Kidney epithelial cell (primary cell): ENCODE results near the gene SPATS1. TPM values are rescaled to one million over a fixed set of nuclear protein-coding genes. Genes with fewer than 3 reads are reported as not detected.

Source experiments
- DNase-seq: peaks from one replicate; pipeline ENCODE4 v3.0.0-alpha.2; 2010; ENCODE audit warnings: low read depth
- H3K27me3 ChIP-seq: 2 replicates; pipeline ENCODE4 v1.6.0; 2011; ENCODE audit warnings: low read length; ENCODE audit not compliant: control insufficient read depth, insufficient read depth
- H3K36me3 ChIP-seq: 2 replicates; pipeline ENCODE4 v1.5.1; 2011; ENCODE audit warnings: low read length; ENCODE audit not compliant: control insufficient read depth, insufficient read depth
- H3K4me3 ChIP-seq: 2 replicates; pipeline ENCODE4 v1.5.1; 2011; ENCODE audit warnings: low read depth, mild to moderate bottlenecking, control low read depth, low read length
- CTCF ChIP-seq: IDR thresholded peaks from 2 replicates; pipeline ENCODE4 v1.5.1; 2011; ENCODE audit warnings: mild to moderate bottlenecking, moderate library complexity, low read length, control low read depth, inconsistent platforms; ENCODE audit not compliant: insufficient read depth, poor library complexity, severe bottlenecking
- total RNA-seq: library from RNA; depleted of rRNA; stranded (reverse); fragments of >200 nt; gene quantifications from 2 replicates; pipeline ENCODE4 v1.2.3, GENCODE V29; 2015

Gene SPATS1
- total RNA-seq, result not detected in 2 replicates

GRCh38 chr6:44342489-44342888 lies at the start of gene SPATS1:
SPATS1 (plus strand) TSS chr6:44342650; CDS start chr6:44343096, 446 bp downstream.
- Histone ChIP-seq H3K27me3 (peaks cover 31% of the 10 kb centered on the region), H3K4me3 (no peak within 1 kb of the TSS), H3K36me3 (no peaks in the 10 kb centered on the region)
- no peak for DNase-seq
- no peak for TF ChIP-seq CTCF

- TF ChIP-seq CTCF, result no peak
- H3K36me3 ChIP-seq, result no peaks in the 10 kb centered on the region
- DNase-seq, result no peak
- H3K4me3 ChIP-seq, result no peak overlapping the region
- H3K27me3 ChIP-seq, result peaks cover 58% of the 10 kb centered on the region
Observed at GRCh38 chr6:44292661-44293365, 49.6 kb upstream of the SPATS1 start.

- Histone ChIP-seq H3K36me3 (no peaks in the 10 kb centered on the region), H3K4me3 (no peak overlapping the region), H3K27me3 (peaks cover 59% of the 10 kb centered on the region)
- DNase-seq, result no peak
- no peak for TF ChIP-seq CTCF
Observed at GRCh38 chr6:44294832-44295791, 47.3 kb upstream of the SPATS1 start.

GRCh38 chr6:44297063-44298038 lies 45.1 kb upstream of the SPATS1 start:
- peaks cover 41% of the 10 kb centered on the region for H3K27me3 ChIP-seq
- H3K36me3 ChIP-seq, result no peaks in the 10 kb centered on the region
- TF ChIP-seq CTCF, result no peak
- H3K4me3 ChIP-seq, result peak overlapping the region; percentile 34
- no peak for DNase-seq

GRCh38 chr6:44298055-44298803 lies 44.2 kb upstream of the SPATS1 start:
- TF ChIP-seq CTCF, result no peak
- DNase-seq, result no peak
- no peaks in the 10 kb centered on the region for H3K36me3 ChIP-seq
- H3K4me3 ChIP-seq, result no peak overlapping the region
- H3K27me3 ChIP-seq, result peaks cover 37% of the 10 kb centered on the region
